Osteoblast (primary cell): ENCODE results near the gene CACNA1C. TPM values are rescaled to one million over a fixed set of nuclear protein-coding genes. Genes with fewer than 3 reads are reported as not detected.

Experiments used
- DNase-seq: peaks from one replicate; pipeline ENCODE4 v3.0.0; 2011; ENCODE audit warnings: low spot score, mixed read lengths; ENCODE audit not compliant: insufficient read length; ENCODE audit errors: missing footprints
- H2AFZ ChIP-seq: 2 replicates; pipeline ENCODE4 v1.6.0; 2011; ENCODE audit warnings: mild to moderate bottlenecking, low read length
- H3K27ac ChIP-seq: 2 replicates; pipeline ENCODE4 v1.5.1; 2011; ENCODE audit warnings: mild to moderate bottlenecking, low read depth, low read length, moderate library complexity
- H3K27me3 ChIP-seq: 2 replicates; pipeline ENCODE4 v1.6.0; 2012; ENCODE audit warnings: mild to moderate bottlenecking, control low read depth, inconsistent platforms, low read length, moderate library complexity; ENCODE audit not compliant: insufficient read depth
- H3K36me3 ChIP-seq: 2 replicates; pipeline ENCODE4 v1.5.1; 2011; ENCODE audit warnings: mild to moderate bottlenecking, low read length, control low read depth, moderate library complexity; ENCODE audit not compliant: insufficient read depth
- H3K4me1 ChIP-seq: 2 replicates; pipeline ENCODE4 v1.5.1; 2011; ENCODE audit warnings: mild to moderate bottlenecking, low read length, control low read depth, moderate library complexity; ENCODE audit not compliant: insufficient read depth
- H3K4me2 ChIP-seq: 2 replicates; pipeline ENCODE4 v1.6.0; 2011; ENCODE audit warnings: mild to moderate bottlenecking, low read length; ENCODE audit not compliant: insufficient read depth
- H3K4me3 ChIP-seq: fragments of 200-600 bp; sonication (generic); 3 replicates; pipeline ENCODE4 v1.5.1; 2012; ENCODE audit warnings: mild to moderate bottlenecking, low read length, inconsistent platforms; ENCODE audit not compliant: insufficient read depth
- H3K79me2 ChIP-seq: 2 replicates; pipeline ENCODE4 v1.6.0; 2012; ENCODE audit warnings: mild to moderate bottlenecking, low read length, control low read depth, inconsistent platforms; ENCODE audit not compliant: insufficient read depth
- H3K9me3 ChIP-seq: 2 replicates; pipeline ENCODE4 v1.5.1; 2011; ENCODE audit warnings: low read depth, low read length, control low read depth
- H4K20me1 ChIP-seq: 2 replicates; pipeline ENCODE4 v1.6.0; 2012; ENCODE audit warnings: mild to moderate bottlenecking, low read length, control low read depth; ENCODE audit not compliant: insufficient read depth
- total RNA-seq: library from RNA; depleted of rRNA; stranded (reverse); fragments of >200 nt; gene quantifications from 2 replicates; pipeline ENCODE4 v1.2.3, GENCODE V29; 2012
- TF ChIP-seq, protein P1 (sequence below): IDR thresholded peaks from 2 replicates; pipeline ENCODE4 v1.5.1; 2011; ENCODE audit warnings: mild to moderate bottlenecking, low read depth, low read length, moderate library complexity; ENCODE audit errors: extremely low read depth

Gene CACNA1C
- total RNA-seq, 1 donor: 19.2 TPM

DNA sequence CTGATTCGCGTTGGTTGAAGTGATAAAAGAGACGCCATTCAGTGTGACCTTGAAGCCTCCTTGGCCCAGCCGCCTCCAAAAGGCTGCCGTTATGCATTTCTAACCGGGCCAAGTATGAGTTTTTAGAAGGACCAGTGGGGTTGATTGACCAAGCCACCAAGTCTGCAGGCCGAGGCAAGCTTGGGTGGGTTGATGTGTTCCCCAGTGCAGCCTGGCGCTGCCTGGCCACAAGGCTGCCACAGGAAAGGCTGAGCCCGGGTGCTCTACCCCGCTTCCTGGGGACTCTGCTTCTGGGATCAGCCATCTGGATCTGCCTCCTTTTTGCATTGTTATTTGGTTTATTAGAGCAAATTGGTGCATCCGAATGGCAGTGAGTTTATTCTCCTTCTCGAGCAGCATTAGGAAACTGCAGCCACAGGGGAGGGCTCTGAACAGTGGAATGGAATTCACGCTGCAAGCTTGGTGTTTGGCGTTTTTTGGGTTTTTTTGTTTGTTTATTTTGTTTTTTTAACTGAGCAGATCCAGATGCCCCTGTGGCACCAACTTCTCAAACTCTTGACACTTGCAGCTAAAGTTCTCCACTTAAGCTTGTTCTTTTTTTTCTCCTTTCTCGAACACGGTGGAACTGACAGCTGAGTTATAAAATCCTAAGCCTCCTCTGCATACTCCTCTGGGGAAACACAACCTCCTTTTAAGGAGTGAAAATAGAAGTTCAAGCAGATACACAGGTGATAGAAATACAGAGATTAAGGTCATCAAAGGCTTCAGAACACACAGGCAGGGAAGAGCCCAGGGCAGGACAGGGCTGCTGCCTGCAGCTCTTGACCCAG lies 596.6 kb downstream of the CACNA1C start:
- Histone ChIP-seq H3K36me3 (no peaks in the 10 kb centered on the region), H3K79me2 (no peaks in the 10 kb centered on the region), H3K4me2 (no peak overlapping the region), H3K27ac (no peak overlapping the region), H3K9me3 (no peaks in the 10 kb centered on the region), H3K27me3 (no peaks in the 10 kb centered on the region), H3K4me1 (no peaks in the 10 kb centered on the region), H3K4me3 (no peak overlapping the region), H2AFZ (no peak overlapping the region), H4K20me1 (no peaks in the 10 kb centered on the region)
- DNase-seq: no peak
- TF ChIP-seq, protein P1, sequence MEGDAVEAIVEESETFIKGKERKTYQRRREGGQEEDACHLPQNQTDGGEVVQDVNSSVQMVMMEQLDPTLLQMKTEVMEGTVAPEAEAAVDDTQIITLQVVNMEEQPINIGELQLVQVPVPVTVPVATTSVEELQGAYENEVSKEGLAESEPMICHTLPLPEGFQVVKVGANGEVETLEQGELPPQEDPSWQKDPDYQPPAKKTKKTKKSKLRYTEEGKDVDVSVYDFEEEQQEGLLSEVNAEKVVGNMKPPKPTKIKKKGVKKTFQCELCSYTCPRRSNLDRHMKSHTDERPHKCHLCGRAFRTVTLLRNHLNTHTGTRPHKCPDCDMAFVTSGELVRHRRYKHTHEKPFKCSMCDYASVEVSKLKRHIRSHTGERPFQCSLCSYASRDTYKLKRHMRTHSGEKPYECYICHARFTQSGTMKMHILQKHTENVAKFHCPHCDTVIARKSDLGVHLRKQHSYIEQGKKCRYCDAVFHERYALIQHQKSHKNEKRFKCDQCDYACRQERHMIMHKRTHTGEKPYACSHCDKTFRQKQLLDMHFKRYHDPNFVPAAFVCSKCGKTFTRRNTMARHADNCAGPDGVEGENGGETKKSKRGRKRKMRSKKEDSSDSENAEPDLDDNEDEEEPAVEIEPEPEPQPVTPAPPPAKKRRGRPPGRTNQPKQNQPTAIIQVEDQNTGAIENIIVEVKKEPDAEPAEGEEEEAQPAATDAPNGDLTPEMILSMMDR: no peak

DNA sequence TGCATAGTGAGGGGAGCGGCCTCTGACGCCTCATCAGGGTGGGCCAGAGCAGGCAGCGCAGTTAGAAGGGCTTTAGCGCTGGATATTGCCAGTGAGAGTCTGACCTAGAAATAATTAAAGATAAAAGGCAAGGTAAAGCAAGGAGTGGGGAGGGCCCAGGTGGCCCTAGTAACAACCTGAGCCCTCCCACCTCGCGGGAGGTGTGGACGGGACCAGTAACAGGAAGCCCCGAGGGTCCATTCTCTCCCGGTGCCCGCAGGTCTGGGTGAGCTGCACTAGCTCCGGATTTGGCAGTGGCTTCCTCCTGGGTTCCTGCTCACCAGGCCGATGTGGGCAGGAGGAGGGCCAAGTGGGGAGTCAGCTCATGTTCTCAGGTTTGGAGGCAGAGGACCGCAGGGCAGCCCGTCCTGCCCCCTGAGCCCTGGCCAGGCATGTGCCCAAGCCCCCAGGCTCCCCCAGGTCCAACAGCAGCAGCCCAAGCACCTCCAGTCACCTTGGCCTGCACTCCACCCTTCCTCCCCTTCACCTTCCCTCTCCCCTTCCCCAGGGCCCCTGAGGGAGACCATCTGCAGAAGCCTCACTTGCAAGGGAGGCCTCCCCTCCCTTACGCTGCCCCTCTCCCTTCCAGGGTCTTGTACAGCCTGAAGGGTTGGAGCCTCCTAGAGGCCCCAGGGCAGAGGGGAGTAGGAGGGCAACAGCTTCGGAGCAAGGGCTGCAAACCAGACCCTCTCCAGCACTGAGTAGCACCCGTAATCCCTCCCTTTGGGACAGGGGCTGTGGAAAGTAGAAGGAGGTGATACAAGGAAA lies 597.7 kb downstream of the CACNA1C start:
- Histone ChIP-seq H3K4me3 (no peak overlapping the region), H2AFZ (no peak overlapping the region), H3K36me3 (peaks cover 7% of the 10 kb centered on the region), H3K79me2 (no peaks in the 10 kb centered on the region), H3K27me3 (no peaks in the 10 kb centered on the region), H3K4me1 (no peaks in the 10 kb centered on the region), H4K20me1 (no peaks in the 10 kb centered on the region), H3K27ac (no peak overlapping the region), H3K9me3 (no peaks in the 10 kb centered on the region), H3K4me2 (no peak overlapping the region)
- TF ChIP-seq, protein P1: no peak
- no peak for DNase-seq

DNA sequence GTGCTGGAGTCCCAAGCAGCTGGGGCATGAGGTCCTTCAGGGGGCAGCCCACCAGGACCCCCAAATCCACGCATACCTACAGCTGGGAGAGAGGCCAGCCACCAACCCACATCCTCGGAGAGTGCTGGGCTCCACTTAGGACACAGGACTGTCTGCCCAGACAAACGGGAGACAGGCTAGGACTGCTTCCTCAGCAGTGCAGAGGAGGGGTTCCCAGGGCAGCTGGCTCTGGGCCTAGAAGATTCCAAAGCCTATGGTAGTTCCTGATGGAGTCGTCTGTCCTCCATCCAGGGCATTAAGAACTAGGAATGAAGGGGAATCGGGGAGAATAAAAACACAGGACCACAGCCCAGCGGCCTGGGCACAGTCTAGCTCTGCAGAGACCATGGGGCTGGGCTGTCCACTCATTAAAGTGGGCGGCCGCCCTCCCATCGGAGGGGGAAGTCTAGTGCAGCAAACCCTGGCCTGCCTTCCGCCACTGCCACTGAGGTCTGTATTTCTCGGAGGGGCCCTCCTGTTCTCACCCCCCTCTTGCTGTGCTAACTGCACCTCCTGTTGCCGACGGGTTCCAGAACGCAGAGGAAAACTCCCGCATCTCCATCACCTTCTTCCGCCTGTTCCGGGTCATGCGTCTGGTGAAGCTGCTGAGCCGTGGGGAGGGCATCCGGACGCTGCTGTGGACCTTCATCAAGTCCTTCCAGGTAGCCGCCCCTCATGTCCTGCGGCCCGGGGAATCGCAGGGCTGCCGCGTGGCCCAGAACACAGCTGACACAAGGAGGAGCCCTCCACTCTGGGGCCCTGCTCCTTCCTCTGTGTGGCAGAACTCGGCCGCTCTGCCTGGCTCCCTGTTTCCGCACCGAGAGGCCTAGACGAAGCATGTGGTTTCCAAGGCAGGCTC lies 598.5 kb downstream of the CACNA1C start:
- H3K27me3 ChIP-seq: no peaks in the 10 kb centered on the region
- H3K4me3 ChIP-seq: no peak overlapping the region
- peaks cover 13% of the 10 kb centered on the region for H3K36me3 ChIP-seq
- no peaks in the 10 kb centered on the region for H3K79me2 ChIP-seq
- H4K20me1 ChIP-seq: no peaks in the 10 kb centered on the region
- H3K27ac ChIP-seq: no peak overlapping the region
- H3K4me1 ChIP-seq: no peaks in the 10 kb centered on the region
- no peaks in the 10 kb centered on the region for H3K9me3 ChIP-seq
- H3K4me2 ChIP-seq: no peak overlapping the region
- no peak for DNase-seq
- H2AFZ ChIP-seq: no peak overlapping the region
- TF ChIP-seq, protein P1: no peak
